Hepatocyte (in vitro differentiated cells): Measurements from ENCODE around the gene PHLDA3.

Source experiments
- CTCF ChIP-seq: fragments of 200-600 bp; sonication (generic); IDR thresholded peaks from 2 replicates; pipeline ENCODE4 v1.5.1; 2016; ENCODE audit warnings: antibody characterized with exemption, mild to moderate bottlenecking; ENCODE audit not compliant: poor library complexity
- EZH2 ChIP-seq: fragments of 200-600 bp; sonication (generic); IDR thresholded peaks from 2 replicates; pipeline ENCODE4 v1.6.1; 2016; ENCODE audit warnings: antibody characterized with exemption, mild to moderate bottlenecking, borderline replicate concordance
- EZH2phosphoT487 ChIP-seq: fragments of 200-600 bp; sonication (generic); IDR thresholded peaks from one replicate; pipeline ENCODE4 v1.6.1; 2018; ENCODE audit warnings: antibody characterized with exemption, mild to moderate bottlenecking, low read depth, moderate library complexity; ENCODE audit not compliant: unreplicated experiment, severe bottlenecking

GRCh38 chr1:201507360-201507675 lies 38.3 kb upstream of the PHLDA3 start:
- TF ChIP-seq CTCF (no peak), EZH2 (no peak), EZH2phosphoT487 (no peak)
